ENCODE data around the gene SFSWAP. TPM values are rescaled to one million over a fixed set of nuclear protein-coding genes. Genes with fewer than 3 reads are reported as not detected.
"Not testable (repeated sequence)": the region's sequence is repeated elsewhere in the genome, so short reads cannot be mapped to it uniquely, and the experiment has no call there.

The SFSWAP gene
- total RNA-seq, 2 donors from 2014 or later: 19.2 to 24.9 TPM

DNA sequence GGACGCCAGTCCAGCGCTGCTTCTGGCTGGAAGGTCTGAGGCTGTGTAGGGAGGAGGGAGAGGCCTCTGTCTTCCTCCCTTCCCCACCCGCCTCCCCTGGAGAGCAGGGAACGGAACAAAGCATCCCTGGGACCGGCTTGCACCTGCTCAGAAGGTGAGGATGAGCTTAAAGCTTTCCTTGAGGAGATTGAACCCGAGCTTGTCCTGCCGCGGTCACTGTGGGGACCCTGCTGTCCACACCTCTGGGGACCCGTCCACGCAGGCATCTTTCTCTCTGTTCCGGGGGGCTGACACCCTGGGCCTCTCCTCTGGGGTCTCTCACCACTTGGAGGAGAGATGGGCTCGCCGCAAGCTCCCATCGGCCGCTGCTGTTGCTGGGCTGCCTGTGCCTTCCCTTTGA lies 33.2 kb upstream of the SFSWAP start:
- DNase-seq: no peak
- intact Hi-C loops (cut with DNase I): no loop called here
- no peak for ATAC-seq

DNA sequence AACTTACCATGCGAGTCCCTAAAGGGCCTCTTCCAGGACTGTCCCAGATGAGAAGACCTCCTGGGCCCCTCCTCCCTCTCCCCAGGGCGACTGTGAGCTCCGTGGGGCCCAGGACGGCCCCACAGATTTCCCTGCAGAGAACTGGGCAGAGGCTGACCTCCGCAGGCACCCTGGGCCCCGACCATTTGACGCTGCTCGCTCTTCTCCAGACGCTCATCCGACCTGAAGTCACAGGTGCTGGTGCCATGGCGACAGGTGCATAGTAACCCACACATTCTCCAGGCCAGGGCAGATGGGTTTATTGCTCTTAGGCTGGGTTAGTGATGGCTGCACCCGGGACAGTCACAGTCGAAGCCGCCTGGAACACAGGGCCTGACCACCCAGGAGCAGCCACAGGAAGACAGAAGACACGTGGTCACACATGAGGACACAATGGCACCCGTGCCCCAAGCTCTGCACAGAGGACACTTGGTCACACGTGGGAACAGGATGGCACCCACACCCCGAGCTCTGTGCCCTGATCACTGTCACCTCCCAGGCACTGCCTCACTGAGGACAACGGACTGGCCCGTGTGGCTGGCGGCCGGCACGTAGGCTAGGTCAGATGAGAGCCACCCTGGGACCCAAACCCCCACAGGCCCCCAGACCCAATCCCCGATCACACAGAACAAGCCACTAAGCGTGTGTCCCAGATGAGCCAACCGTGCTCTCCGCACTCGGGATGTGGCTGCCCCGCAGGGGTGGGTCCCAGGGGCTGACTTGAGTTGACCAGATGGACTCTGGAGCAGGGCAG lies 32.3 kb upstream of the SFSWAP start:
- intact Hi-C loops (cut with DNase I); DNase-seq; ATAC-seq: not testable (repeated sequence)

DNA sequence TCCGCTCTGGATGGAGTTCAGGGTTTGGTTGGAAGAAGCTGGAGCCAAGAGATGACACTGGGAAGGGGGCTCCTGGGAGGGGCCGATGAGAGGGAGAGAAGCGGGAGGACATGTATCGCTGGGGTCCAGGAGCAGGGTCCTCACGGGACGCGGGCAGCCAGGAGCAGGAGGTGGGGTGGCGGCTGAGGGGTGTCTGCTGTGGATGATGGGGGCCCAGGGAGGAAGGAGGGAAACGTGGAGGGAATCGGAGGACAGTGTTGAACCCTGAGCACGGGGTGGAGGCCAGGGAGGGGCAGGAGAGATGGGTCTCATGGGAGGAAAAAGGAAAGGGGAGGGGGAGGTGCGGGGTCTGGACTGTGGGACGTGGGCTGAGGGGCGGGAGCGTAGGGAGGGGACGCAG lies 31.7 kb upstream of the SFSWAP start:
- ATAC-seq; intact Hi-C loops (cut with DNase I); DNase-seq: not testable (repeated sequence)

DNA sequence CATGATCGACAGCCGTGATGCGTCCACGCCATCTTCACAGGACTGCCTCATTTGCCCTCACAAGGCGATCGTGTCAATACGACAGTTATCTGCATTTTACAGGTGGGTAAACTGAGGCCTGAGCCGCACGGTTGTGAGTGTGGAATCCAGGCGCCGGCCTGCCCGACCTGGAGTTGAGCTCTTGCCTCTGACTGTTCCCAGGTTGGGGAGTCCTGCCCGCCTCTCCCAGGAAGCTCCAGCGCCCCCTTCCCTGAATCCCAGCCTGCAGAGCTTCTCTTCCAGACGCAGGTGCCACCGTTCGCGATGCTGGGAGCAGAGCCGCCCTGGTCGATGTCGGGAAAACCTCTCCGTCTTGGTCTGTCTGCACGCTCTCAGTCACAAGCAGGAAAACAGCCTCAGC lies 31.1 kb upstream of the SFSWAP start:
- intact Hi-C loops (cut with DNase I); ATAC-seq: not testable (repeated sequence)

DNA sequence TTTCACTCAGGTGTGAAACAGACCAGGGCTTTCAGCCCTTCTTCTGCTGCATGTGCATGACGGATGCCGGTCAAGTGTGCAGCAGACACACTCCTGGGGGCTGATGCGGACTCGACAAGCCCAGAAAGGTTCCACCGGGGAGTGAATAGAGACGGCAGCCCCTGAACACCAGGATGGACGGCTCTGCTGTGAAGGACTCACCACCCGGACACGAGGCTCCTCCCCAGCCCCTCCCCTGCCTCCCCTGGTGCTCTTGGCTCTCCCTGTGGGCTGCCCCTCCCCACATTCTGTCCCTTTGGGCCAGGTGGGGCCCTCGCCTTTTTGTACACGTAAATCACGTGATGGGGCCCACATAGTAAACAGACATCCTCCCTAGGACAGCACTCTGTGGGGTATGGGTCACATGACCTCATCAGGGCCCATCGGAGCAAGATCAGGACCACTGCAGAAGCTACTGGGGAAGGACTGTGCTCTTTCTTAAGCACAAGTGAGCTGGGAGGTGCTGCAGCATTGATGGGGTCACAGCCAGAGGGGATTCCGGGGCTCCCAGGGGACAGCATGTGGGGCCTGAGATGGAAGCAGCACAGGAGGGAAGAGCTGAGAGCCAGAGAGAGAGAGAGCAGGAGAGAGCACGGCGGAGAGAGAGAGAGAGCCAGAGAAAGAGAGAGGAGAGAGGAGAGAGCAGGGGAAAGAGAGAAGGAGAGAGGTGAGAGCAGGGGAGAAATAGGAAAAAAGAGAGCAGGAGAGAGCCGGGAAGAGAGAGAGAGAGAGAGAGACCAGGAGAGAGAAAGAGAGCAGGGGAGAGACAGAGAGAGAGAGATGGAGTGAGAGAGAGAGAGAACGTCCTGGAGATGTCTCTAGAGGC lies 30.3 kb upstream of the SFSWAP start:
- DNase-seq; intact Hi-C loops (cut with DNase I); ATAC-seq: not testable (repeated sequence)

More for the DNA sequence above, 31.1 kb upstream of the SFSWAP start:
- DNase-seq: not testable (repeated sequence)

DNA sequence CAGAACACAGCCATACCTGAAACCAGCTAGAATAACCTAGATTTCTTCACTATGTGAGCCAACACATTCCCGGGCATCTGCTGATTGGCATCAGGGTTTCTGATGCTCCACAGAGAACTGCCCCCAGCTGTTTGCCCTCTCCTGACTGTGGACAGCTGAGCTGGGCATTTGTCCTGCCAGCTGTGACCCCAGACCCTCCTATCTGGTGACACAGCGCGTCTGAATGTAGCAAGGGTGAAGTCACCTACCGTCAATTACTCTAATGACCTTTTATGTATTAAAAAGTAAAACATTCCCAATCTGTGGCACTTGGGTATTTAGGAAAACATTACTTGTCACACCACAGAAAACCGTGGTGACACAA lies 29.7 kb upstream of the SFSWAP start:
- ATAC-seq: no peak
- intact Hi-C loops (cut with DNase I): no loop called here
- DNase-seq: no peak

DNA sequence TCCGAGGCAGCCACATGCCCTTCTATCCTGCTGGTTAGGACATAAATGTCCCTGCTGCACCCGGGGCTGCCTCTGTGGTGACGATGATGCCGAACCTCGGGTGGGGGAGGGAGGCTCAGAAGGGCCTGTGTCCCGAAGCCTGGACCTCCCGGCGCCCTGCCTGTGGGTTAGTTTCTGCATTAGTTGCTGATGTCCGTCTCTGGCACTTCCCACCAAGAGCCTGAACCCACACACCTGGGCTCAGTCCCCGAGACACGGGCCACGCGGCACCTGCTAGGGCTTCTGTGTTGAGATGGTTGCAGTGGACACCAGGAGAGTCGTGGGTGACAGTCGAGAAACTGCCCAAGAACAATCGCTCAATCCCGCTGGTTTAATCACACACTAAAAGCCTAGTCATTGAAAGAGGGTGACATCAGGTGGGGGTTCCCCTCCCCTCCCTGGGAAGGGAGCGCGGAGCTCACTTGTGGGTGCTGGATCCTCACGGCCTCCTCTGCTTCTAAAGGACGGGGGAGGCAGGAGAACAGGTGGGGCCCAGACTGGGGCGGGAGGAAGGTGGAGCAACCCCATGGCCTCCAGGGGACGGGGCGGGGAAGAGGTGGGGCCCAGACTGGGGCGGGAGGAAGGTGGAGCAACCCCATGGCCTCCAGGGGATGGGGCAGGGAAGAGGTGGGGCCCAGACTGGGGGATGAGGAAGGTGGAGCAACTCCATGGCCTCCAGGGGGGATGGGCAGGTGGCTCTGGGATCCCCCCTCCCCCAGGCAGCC lies 29.0 kb upstream of the SFSWAP start:
- peak in 1 of 2 donors; percentile 99 for ATAC-seq
- intact Hi-C loops (cut with DNase I): not testable (repeated sequence)
- DNase-seq: peak; percentile 40

DNA sequence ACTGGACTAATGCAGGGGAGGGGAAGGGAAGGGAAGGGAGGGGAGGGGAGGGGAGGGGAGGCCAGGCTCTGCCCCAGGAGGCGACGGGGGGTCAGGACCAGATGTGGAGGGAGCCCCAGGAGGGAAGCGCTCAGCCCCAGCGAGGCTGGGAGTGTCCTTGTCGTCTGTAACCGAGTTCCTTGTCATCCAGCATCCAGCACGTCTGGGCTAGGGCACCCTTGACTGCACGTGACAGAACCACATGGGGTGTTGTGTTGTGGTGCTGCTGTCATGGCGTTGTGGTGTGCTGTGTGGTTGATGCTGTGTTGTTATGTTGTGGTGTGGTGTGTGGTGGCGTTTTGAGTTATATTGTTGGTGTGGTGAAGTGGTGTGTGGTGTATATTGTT lies 28.4 kb upstream of the SFSWAP start:
- no peak for DNase-seq
- ATAC-seq: no peak
- intact Hi-C loops (cut with DNase I): no loop called here

DNA sequence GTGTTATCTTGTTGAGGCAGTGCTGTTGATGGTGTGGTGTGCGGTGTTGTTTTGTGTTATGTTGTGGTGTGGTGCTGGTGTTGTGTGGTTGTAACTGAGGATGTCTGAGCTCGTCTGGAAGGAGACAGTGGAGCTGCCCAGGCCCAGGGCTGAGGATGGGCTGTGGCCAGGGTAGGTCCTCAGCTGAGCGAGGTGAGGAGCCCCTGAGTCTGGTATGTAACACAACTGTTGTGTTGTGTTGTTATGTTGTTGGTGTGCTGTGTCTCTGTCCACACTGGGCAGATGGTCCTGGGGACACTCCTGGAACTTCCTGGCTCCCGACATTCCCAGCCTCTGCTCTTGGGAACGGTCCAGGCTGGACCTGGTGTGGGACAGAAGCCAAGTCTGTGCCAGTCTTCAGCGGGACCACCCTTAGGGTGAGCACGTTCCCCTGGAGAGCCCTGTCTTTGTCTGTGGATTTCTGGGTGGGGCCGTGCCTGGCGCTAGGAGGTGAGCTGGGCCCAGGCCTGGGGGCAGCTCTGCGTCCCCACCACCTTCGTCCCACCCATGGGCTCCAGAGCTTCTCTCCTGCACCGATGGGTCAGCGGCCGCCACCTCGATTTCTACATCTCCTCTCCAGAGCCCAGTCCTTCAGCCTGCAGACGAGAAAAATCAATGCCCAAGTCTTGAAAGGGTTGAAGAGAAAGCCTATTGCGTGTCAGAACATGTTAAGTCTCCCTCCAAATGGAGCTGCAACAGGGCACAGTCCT lies 27.4 kb upstream of the SFSWAP start:
- DNase-seq (no peak), ATAC-seq (no peak)
- intact Hi-C loops (cut with DNase I): no loop called here

DNA sequence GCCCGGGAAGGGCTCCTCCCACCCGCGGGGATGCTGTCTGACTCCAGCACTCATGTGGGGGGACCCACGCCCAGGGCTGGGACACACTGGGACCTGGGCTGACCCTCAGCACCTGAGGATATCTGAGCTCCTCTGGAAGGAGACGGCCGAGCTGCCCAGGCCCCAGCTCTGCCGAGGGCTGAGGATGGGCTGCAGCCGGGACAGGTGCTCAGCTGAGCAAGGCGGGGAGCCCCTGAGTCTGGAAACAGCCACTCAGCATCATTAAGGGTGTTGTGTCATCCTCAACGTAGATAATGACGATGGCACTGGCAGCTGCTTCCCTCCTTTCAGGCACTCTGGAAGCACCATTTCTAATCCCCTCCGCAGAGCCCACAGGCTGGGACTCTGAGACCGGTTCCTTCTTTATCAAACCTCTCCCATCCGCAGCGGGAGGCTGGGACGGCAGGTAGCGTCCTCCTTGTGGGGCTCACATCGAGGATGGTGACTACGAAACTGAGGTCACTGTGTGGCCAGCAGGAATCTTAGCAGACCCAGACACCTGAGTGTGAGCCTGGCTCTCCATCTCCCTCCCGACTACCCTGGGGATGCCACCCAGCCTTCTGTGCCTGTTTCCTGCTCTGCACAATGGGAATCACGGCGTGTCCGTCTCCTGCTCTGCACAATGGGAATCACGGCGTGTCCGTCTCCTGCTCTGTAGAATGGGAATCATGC lies 26.7 kb upstream of the SFSWAP start:
- intact Hi-C loops (cut with DNase I): no loop called here
- DNase-seq (no peak), ATAC-seq (no peak)

DNA sequence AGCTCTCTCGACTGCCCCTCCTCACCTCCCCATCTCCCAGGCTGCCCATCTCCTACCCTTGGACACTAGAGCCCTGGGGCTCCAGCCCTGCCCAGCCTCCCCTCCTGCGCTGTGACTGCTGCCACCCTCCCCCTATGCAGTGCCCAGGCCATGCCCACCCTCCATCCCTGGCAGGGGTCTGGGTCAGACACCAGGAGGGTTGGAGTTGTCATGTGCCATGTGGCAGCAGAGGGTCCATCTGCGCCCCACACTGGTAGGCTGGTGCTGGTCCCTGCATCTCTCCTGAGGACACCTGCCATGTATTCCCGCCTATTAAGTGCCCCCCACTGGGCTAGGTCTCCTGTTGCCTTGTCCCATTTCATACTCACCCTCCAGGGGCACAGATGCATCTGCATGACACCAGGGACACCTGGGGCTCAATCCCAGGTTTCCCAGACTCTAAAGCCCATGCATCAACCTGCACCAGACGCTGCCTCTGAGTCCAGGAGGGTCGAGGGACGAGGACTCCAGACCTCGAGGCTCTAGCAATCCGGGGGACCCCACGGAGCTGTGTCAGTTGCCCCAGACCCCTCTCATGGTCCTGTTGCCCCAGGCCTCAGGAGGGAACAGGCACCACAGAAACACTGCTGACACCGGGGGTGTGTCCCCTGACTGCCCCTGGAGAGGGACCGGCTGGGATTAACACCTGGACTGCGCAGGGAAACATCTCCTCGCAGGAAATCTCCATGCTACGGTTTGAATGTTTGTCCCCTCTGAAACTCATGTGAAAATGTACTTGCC lies 23.4 kb upstream of the SFSWAP start:
- DNase-seq: no peak
- intact Hi-C loops (cut with DNase I): no loop called here
- ATAC-seq: no peak

DNA sequence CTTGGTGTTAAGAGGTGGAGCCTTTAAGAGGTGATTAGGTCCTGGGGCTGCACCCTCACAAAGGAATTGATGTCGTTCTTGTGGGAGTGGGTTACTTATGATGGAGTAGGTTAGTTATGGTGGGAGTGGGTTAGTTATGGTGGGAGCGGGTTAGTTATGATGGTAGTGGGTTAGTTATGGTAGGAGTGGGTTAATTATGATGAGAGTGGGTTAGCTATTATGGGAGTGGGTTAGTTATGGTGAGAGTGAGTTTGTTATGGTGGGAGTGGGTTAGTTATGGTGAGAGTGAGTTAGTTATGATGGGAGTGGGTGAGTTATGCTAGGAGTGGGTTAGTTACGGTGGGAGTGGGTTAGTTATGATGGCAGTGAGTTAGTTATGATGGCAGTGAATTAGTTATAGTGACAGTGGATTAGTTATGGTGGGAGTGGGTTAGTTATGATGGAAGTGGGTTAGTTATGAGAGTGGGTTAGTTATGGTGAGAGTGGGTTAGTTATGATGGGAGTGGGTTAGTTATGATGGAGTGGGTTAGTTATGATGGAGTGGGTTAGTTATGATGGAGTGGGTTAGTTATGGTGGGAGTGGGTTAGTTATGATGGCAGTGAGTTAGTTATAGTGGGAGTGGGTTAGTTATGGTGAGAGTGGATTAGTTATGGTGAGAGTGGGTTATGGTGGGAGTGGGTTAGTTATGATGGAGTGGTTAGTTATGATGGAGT lies 22.6 kb upstream of the SFSWAP start:
- ATAC-seq: no peak
- intact Hi-C loops (cut with DNase I): no loop called here
- no peak for DNase-seq

DNA sequence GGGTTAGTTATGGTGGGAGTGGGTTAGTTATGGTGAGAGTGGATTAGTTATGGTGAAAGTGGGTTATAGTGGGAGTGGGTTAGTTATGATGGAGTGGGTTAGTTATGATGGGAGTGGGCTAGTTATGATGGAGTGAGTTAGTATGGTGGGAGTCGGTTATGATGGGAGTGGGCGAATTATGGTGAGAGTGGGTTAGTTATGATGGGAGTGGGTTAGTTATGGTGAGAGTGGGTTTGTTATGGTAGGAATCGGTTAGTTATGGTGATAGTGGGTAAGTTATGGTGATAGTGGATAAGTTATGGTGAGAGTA lies 22.1 kb upstream of the SFSWAP start:
- no peak for DNase-seq
- intact Hi-C loops (cut with DNase I): no loop called here
- ATAC-seq: no peak

DNA sequence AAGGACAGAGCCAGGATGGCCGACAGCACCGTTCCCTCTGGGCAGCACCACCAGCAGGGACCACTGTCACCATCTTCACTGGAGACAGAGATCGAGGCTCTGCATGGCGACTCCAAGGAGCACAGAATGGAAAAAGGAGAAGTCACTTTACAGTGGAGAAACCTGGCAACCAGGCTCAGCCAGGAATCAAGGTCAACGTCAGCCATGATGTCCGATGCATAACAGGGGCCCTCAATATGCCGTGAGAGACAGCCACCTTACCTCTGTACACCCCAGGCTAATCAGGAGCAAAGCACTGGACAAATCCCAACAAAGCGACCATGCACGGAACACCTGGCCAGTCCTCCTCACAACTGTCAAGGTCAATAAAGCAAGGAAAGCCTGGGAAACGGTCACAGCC lies 20.6 kb upstream of the SFSWAP start:
- DNase-seq: no peak
- intact Hi-C loops (cut with DNase I): no loop called here
- no peak for ATAC-seq

DNA sequence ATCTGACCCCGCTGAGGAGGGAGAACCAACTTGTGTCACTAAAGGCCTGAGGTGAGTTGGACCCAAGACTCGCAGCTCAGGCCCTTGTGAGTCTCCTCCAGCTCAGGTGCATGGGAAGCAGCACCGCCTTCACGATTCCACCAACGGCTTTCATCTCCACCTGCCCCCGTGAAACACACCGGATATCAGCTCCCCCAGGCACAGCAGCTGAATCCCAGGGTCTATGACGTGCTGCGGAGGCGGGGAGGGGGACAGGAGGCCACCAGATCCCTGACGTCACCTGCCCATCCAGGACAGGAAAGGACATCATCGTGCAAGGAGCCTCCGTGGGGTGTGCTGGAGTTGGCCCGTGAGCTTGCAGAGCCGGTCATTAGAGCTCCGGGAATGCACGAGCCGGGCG lies 18.5 kb upstream of the SFSWAP start:
- ATAC-seq (no peak), DNase-seq (no peak)
- intact Hi-C loops (cut with DNase I): no loop called here

DNA sequence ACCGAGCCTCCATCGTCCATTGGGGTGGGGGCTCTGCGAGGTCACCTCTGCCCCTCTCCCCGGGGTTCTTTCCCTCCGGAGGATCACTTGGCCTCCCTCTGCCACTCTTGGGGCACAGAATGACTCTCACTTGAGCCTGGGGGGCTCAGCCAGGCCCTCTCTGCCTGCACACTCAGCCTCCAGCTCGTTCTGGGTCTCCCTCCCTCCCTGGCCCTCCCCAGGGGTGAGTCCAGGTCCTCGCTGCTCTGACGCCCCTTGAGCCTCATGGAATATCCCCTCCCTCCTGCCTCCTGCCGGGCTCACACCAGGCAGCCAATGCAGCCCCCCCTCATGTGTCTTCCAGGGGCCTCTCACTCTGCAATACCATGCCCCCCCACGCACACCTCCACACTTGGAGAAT lies 17.7 kb upstream of the SFSWAP start:
- ATAC-seq (no peak), DNase-seq (no peak)
- intact Hi-C loops (cut with DNase I): no loop called here

DNA sequence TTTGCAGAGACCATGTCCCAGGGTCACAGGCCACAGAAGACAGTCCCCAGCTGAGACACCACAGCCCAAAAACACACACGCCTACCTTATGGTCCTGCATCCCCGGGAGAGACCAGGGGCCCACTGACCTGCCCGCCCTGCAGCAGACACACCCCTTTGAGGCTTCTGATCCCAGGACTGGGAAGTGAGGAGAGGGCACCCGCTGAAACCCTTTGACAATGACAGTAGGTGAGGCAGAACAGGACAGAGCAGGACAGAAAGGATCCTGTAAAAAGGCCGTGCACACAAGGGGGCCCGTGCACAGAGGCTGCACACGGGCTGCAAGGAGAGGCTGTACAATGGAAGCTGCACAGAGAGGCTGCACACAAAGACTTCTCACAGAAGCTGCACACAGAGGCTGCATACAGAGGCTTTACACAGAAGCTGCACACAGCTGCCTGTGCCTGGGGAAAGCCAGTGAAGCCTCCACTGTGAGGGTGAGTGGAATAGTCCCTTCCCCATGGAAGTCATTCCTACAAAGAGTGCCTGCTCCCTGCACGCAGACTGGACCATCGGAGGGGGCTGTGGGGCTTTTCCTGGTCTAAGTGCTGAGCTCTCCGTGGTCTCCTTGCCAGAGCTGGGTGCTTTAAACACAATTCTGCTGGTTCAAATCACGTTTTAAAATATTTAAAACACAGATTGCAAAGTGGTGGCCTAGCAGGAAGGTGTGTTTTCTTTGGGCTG lies 16.6 kb upstream of the SFSWAP start:
- no peak for ATAC-seq
- DNase-seq: no peak
- intact Hi-C loops (cut with DNase I): no loop called here
